Stimulated activated CD8-positive, alpha-beta memory T cell treated with anti-CD3 and anti-CD28 coated beads, Interleukin-7, amount 100 ng/mL, for 48 hours (primary cell): ENCODE data around the gene CD80.

Source experiments
- DNase-seq, 2 donors: peaks; one replicate each; pipeline ENCODE4 v3.0.0-alpha.2; 2020; ENCODE audit warnings: low read depth in 1 of 2; ENCODE audit errors: extremely low read depth in 1 of 2

Gene CD80

DNA sequence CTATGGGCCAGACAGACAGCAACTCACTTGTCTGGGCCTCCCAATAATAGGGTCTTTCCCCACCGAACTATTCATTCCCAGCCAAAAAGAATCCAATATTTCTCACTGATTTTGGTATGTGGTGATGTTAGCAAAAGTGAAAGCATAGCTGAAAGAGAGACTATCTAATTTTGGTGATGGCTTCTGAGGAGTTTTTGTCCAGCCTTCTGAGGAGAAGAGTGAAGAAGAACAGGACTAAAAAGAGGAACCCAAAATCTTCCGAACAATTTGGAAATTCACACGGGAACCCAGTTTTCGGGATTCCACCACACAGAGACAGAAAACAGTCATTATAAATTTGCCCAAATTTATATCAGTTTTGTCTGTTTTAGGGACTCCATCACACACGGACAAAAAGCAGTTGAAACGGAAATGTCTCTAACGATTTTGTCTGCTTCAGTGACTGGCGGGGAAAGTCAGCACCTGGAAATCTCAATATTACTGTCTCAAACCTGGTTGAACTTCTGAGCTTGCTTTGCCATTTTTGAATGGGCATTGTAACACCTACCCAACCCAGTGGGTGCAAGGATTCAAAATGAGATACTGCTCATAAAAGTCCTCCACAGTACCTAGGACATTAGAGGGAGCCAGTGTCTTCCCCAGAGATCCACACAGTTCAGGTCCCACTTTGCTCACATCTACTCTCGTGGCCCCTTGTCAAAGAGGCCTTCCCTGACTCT is 9.1 kb downstream of the CD80 start:
- DNase-seq, result no peak

DNA sequence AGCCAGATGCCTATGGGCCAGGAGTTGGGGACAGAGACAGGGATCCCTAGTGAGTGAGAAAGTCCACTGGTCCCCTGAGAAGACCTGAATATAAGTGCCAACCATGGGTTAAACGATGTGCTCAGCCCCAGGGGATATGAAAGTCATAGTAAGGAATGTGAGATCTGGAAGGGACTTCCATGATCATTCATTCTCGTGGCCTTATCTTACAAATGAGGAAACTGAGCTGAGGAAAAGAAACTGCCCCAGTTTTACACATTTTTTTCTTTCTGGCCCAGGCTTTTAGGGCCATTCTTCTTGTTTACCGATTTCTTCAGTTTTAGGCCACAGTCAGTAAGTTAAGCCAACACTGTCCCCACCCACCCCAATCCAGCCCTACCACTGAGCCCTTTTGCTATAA is 11.1 kb downstream of the CD80 start:
- DNase-seq, result no peak

DNA sequence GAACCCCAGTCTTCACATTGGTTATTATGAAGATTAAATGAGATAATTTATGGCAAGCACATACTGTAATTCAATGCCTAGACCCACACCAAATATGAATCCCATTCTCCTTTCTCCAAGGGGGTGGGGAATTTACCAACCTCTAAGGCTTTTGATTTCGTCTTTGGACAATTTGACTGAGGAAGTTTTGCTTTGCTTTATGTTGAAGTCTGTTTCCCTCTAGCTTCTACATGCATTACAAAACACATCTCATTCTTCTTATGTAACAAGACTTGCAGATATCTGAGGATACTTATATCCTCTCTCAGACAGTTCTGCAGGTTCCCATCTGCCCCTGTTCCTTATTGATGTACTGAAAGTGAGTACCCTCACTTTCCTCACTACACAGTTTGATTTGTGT is 12.2 kb downstream of the CD80 start:
- no peak for DNase-seq

DNA sequence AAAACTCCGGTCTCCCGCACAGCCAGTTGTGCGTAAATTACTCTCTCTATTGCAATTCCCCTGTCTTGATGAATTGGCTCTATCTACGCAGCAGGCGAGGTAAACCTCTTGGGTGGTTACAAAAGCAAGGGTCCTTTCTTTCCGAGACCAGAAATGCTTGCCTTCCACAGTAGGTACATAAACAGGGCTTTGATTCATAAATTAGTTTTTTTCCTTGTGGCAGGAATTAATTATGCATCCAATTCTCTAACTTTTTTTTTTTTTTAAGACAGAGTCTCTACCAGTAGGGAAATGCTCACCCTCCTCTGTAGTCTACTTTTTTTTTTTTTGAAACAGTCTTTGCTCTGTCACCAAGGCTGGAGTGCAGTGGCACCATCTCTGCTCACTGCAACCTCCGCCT is 16.3 kb downstream of the CD80 start:
- no peak for DNase-seq

DNA sequence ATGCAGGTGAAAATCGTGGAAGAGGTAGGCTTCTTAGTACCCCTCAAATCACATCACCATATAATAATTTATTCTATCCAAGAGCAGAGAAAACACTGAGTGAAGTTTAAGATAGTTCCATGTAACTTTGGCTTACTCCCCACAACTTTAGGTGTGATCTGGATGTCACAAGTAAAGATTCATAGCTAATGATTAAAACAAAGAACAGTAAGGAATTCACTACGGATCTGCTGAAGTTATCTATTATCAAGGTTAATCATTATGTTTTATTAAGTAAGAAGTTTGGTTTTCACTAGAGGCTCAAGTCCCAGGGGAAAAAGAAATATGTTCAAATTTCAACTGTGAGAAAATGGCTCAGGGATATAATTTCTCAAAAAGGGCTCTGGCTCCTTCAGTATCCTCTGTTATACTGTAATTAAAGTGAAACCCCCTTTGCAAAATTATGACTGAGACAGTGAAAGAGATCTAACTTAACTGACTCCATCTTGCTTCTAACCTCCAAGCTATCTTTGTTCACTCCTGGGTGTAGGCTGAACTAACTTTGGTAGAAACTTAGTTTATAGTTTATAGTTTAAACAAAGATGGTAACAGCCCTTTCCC is 17.1 kb downstream of the CD80 start:
- no peak for DNase-seq

DNA sequence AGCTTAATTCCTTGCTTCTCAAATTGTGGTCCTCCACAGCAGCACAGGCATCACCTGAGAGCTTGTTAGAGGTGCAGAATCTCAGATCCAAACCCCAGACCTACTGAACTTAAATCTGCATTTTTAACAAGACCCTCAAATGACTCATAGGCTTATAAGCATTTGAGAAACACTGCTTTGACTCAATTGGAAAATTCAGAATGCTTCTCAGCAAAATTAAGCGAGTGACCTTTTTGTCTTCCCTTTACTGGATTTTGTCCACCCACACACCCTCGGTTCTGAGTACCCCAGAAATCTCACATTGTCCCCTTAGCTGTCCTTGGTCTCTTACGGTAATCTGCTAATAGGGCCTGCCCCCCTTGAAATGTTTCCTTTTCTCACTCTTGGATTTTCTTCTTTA is 17.9 kb downstream of the CD80 start:
- no peak for DNase-seq

DNA sequence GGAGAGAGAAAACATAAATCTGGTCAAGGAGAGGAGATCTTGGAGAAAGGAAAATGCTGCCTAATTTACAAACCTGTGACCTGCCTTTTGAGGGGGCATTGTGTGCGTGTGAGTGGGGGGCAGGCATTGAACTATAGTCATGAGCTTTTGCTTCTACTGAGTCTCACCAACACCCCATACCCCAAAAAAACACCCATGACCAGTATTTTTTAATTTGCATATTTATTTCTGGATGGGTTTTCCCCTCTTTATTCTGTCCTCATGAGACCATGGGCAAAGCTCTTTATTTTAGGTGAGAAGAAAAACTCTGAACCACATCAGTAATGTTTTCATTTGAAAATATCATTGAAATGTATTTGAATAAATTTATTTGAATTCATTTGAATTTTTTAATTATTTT is 20.6 kb downstream of the CD80 start:
- no peak for DNase-seq

DNA sequence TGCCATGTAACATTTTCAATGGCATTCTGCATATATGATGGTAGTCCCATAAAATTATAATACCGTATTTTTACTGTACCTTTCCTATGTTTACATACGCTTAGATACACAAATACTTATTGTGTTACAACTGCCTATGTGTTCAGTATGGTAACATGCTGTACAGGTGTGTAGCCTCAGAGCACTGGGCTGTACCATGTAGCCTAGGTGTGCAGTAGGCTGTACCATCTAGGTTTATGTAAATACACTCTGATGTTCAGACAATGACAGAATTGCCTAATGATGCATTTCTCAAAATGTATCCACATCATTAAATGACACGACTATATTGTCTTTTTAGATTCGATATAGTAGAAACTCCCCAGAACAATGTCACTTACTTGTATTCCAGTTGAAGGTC is 22.7 kb downstream of the CD80 start:
- no peak for DNase-seq

DNA sequence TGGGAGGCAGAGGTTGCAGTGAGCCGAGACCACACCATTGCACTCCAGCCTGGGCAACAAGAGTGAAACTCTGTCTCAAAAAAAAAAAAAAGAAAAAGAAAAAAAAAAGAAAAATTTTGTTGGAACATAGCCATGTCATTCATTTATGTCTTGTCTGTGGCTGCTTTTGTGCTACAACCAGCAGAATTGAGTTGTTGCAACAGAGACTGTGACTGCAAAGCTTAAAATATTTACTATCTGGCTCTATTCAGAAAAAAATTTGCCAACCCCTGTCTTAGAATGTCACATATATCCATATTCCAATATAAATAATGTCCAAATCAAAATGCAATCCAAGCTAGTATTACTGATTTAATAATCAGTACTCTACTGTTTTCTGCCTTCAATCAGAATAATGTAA is 25.1 kb downstream of the CD80 start:
- no peak for DNase-seq

DNA sequence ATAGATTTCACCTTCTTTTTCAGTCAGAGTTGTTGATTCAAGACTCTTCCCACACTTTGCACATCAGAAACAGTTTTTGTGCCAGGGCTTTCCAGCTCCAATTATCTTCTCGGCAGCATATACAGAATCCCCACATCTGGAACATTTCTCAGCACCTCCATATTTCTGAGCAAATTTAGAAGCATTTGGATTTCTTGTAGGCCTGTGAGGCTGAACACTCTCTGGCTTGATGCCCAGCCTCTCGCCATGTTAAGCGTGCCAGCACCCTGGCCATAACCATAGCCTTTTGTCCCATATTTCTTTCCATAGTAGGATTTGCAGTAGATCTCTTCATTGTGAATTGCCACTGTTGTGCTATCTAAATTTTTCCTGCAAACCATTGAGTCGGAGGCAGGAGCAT is 28.3 kb downstream of the CD80 start:
- no peak for DNase-seq

DNA sequence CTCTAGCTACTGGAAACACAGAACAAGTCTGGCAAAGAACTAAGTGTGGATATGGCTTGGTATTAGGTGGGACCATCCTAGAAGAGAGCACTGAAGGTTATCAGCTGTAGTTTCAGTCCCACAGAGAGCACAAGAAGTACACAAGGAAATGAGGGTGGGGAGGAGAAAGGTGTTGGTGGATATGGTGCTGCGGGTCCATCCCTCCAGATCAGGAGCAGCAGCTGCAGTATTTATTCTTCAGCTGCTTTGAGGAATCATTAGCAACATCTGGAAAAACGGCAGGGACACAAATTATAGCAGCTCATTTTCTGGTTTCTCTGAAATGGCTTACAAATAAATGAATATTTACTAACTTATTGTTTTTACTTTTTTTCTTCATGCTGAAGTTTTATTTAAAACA is 29.0 kb downstream of the CD80 start:
- DNase-seq, result no peak

DNA sequence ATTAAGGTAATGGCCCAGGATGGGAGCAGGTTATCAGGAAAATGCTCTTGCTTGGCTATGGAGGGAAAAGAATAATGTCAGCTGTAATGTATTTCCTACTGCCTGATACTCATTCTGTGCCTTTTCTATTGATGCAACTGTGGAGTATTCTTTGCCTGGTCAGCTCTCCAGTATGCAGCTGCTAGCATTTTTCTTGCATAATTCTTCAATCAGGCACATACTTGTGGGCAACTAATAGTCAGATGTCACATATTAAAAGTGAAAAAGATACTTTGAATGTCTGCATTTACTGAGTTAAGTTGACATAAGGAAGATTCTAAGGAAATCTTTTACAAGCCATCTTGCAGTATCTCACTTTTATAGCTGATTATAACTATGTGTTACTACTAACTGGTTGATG is 29.5 kb downstream of the CD80 start:
- DNase-seq, result no peak

DNA sequence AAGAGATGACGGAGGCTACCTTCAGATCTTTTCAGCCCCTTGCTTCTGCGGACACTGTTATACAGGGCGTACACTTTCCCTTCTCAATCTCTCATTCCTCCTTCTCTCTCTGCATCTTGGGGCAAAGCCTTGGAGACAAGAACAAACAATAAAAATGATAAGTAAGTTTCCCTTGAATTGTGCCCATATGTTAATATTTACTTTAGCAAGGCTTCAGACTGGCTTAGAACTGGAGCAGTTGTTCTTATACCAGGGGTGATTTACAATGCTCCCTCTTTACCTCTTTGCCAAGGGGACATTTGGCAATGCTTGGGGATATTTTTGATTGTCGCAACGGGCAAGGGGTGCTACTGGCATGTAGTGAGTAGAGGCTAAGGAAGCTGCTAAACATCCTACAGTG is 31.7 kb downstream of the CD80 start:
- no peak for DNase-seq

DNA sequence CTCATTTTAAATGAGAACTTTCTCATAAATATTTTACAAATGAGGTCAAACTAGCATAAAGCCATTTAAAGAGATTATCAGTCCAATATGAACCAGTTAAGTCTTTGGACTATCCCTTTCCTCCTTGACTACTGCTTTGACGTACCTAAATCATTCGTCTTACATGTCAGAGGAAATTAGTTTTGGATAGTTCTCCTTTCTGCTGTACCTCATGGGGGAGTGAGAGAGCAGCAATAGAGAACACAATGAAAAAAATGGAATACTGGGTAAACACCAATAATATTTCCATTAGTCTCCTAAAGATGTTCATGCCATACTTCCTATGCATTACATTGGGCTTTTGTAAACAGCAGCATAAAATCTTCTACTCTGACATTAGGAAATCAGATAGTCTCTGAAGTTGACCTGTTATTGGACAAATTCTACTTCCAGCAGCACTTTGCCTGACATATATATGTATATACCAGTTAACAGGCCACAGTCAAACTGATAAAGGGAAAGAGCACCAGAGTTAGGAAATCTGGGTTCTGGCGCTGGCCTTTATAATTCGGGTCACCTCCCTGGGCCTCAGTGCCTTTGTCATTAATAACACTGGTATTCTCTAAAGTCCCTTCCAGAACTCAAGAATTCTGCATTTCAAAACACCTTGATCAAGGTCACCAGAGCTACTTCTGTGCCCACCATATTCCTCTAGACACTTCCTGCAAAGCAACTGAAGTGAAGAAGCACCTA is 34.3 kb downstream of the CD80 start:
- no peak for DNase-seq

DNA sequence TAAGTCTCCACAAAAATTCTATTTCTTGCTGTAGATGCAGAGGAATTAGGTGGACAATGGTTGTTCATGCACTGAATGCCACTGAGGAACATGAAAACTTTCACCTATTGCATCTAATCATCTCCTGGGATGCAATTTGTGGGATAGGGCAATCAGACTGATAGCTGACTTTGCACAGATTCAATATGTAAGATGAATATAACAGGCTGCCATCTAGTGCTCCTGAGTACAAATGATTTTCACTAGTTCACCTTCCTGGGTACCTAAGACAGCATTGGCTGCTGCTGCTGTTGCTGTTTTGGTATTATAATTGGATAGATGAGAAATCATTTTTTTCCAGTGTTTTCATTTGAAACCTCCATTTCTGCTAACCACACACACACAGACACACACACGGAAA is 41.4 kb downstream of the CD80 start:
- no peak for DNase-seq

DNA sequence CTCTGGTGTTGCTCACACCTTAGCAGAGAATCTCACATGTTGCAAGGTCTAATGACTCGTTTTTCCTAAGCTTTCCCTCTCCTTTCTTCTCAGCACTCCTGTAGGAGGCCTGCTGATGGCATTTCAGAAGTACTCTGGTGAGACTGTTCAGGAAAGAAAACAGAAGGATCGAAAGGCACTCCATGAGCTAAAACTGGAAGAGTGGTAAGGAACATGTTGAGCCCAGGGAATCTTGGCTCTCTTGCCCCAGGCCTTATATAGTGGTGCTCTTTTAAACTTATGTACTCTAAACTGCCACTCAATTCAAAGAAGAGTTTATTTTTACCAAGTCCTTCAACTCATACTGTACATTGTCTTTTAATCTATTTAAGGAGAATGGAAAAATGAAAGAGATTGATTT is 42.3 kb downstream of the CD80 start:
- no peak for DNase-seq

DNA sequence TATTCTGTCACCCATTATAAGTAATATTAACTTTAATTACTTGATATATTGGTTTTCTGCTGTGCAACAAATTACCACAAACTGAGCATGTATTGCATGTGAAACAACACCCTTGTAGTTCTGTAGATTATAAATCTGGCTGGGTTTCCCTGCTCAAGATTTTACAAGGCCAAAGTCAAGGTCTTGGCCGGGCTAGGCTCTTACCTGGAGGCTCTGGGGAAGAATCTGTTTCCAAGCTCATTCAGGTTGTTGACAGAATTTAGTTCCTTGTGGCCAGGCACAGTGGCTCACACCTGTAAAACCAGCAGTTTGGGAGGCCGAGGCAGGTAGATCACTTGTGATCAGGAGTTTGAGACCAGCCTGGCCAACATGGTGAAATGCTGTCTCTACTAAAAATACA is 44.8 kb downstream of the CD80 start:
- no peak for DNase-seq

DNA sequence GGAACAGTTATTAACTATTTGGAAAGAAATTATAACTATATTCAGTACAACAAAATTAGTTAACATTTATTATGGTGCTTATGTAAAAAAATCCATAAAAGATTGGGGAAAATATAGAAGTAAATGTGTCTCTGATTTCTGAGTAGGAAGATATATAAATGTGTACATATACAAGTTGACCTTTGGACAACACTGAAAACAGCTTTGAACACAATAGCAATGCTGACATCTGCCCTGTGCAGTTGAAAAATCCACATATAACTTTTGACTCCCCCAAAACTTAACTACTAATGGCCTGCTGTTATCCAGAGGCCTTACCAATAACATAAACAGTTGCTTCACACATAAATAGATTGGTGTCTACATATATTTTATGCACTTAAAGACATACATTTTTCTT is 48.7 kb downstream of the CD80 start:
- no peak for DNase-seq

DNA sequence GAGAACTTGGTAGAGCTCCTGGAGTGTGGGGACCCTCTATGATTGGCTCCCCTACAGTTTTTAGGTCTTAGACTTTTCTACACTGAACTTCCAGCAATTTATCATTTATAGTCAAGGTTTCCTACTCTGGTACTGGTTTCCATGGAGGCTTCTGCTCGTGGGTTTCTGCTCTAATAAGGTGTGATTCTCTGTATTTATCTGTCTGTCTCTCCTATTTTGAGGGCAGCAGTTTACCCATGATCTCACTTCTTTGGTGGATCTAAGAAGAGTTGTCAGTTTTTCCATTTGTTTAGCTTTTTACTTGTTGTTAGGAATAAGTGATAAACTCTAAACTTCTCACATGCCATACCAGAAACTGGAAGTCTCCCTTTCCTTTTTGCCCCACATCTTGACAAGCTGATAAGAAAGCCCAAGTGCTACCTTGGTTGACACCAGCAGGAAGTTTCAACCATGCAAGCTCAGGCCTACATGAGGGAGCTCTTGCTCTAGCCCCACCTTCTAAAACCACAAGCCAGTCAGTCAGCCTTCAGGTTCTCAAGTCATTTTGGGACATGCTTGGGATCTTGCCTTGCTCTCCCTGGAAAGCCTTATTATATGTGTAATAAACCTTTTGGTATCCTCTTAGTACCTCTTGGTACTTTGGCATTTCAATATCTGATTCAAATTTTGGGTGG is 51.1 kb downstream of the CD80 start:
- no peak for DNase-seq

DNA sequence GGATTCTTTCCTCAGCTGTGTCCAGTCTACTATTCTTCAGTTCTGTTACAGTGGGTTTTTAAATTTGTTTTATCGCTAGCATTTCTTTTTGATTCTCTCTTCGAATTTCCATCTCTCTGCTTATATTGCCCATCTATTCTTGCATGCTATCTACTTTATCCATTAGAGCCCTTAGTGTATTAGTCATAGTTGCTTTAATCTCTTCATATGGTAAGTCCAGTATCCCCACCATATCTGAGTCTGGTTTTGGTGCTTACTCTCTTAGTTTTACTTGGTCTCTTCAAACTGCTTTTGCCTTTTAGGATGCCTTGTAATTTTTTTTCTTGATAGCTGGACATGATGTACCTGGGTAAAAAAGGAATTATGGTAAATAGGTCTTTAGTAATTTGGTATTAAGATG is 52.0 kb downstream of the CD80 start:
- no peak for DNase-seq

DNA sequence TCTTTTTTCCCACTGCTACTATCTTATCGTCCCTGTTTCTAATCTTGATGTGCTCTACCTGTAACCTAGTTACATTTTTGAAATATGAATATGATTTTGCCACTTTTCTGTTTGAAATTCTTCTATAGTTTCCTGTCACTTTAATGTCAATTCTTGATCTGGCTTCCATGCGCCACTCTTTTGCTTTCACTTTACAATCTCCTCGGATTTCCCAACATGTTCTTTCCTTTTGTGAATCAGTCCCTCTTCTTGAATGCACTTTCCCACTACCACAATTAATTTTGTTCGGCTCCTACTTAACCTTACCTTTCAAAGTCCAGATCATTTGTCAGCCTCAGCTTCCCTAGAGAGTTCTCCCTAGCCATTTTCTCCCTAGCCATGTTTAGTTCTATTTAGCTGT is 52.8 kb downstream of the CD80 start:
- no peak for DNase-seq

DNA sequence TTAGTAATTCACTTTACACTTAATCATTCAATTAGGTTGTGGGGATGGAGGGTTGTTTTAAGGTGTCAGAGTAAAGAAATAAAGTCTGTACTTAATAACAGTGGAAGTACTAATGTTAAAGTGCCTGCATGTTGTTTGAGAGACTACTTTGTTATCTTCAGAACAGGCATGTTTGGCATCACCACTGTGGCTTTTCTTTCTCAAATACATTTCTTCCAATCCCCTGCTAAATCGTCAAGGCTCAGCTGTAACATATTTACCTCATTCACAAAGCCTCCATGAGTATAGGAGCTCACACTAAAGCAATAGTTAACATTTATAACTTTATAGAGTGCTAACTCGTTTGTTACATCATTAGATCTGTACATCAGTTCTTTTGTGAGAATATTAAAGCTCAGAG is 58.5 kb downstream of the CD80 start:
- DNase-seq, result no peak
